Liver (tissue), 3 donors: ENCODE data around the gene FRZB.

Source experiments
- CTCF ChIP-seq: fragments of 150-350 bp; IDR thresholded peaks from 2 replicates; pipeline ENCODE4 v1.5.1; 2017; ENCODE audit warnings: improper control_type of control experiment, low read depth, low read length; ENCODE audit not compliant: missing input control
- EGR1 ChIP-seq, 2 donors: IDR thresholded peaks; 2 replicates each; pipeline ENCODE4 v1.6.1; 2016 to 2018; ENCODE audit warnings: antibody characterized with exemption in 2 of 2, low read depth in 2 of 2
- FOXA1 ChIP-seq: IDR thresholded peaks from 2 replicates; pipeline ENCODE4 v1.6.1; 2016; ENCODE audit warnings: antibody characterized with exemption
- GABPA ChIP-seq, 2 donors: IDR thresholded peaks in 1 of 2; conservative IDR thresholded peaks in 1 of 2; 2 replicates each; pipeline ENCODE4 v1.6.1; 2016; ENCODE audit warnings: antibody characterized with exemption in 2 of 2, mild to moderate bottlenecking in 1 of 2, moderate library complexity in 1 of 2
- HNF4A ChIP-seq, 2 donors: conservative IDR thresholded peaks; 2 replicates each; pipeline ENCODE4 v1.6.1; 2016; ENCODE audit warnings: antibody characterized with exemption in 2 of 2, mild to moderate bottlenecking in 2 of 2
- NR2F2 ChIP-seq: IDR thresholded peaks from 2 replicates; pipeline ENCODE4 v1.6.1; 2016; ENCODE audit warnings: antibody characterized with exemption
- RAD21 ChIP-seq, 2 donors: IDR thresholded peaks; 2 replicates each; pipeline ENCODE4 v1.6.1; 2016; ENCODE audit warnings: antibody characterized with exemption in 2 of 2, mild to moderate bottlenecking in 2 of 2
- RXRA ChIP-seq, 2 donors: IDR thresholded peaks; 2 replicates each; pipeline ENCODE4 v1.6.1; 2017 to 2018; ENCODE audit warnings: antibody characterized with exemption in 2 of 2, mild to moderate bottlenecking in 1 of 2
- SP1 ChIP-seq: IDR thresholded peaks from 2 replicates; pipeline ENCODE4 v1.6.1; 2018; ENCODE audit warnings: antibody characterized with exemption, mild to moderate bottlenecking
- TAF1 ChIP-seq: conservative IDR thresholded peaks from 2 replicates; pipeline ENCODE4 v1.6.1; 2016; ENCODE audit warnings: antibody characterized with exemption, mild to moderate bottlenecking
- YY1 ChIP-seq: IDR thresholded peaks from 2 replicates; pipeline ENCODE4 v1.6.1; 2016; ENCODE audit warnings: antibody characterized with exemption, mild to moderate bottlenecking
- ZBTB33 ChIP-seq: IDR thresholded peaks from 2 replicates; pipeline ENCODE4 v1.6.1; 2016; ENCODE audit warnings: antibody characterized with exemption
- TF ChIP-seq, protein P1 (sequence below): IDR thresholded peaks from 2 replicates; pipeline ENCODE4 v1.6.1; 2016; ENCODE audit warnings: antibody characterized with exemption, mild to moderate bottlenecking
- TF ChIP-seq, protein P2 (sequence below): IDR thresholded peaks from 2 replicates; pipeline ENCODE4 v1.6.1; 2016; ENCODE audit warnings: antibody characterized with exemption
- donor health status: healthy.
- donor health status: healthy.

- TF ChIP-seq RAD21 (IDR thresholded peaks at IDR 0.05) = no peak
- TF ChIP-seq TAF1 = no peak
- TF ChIP-seq, protein P1, sequence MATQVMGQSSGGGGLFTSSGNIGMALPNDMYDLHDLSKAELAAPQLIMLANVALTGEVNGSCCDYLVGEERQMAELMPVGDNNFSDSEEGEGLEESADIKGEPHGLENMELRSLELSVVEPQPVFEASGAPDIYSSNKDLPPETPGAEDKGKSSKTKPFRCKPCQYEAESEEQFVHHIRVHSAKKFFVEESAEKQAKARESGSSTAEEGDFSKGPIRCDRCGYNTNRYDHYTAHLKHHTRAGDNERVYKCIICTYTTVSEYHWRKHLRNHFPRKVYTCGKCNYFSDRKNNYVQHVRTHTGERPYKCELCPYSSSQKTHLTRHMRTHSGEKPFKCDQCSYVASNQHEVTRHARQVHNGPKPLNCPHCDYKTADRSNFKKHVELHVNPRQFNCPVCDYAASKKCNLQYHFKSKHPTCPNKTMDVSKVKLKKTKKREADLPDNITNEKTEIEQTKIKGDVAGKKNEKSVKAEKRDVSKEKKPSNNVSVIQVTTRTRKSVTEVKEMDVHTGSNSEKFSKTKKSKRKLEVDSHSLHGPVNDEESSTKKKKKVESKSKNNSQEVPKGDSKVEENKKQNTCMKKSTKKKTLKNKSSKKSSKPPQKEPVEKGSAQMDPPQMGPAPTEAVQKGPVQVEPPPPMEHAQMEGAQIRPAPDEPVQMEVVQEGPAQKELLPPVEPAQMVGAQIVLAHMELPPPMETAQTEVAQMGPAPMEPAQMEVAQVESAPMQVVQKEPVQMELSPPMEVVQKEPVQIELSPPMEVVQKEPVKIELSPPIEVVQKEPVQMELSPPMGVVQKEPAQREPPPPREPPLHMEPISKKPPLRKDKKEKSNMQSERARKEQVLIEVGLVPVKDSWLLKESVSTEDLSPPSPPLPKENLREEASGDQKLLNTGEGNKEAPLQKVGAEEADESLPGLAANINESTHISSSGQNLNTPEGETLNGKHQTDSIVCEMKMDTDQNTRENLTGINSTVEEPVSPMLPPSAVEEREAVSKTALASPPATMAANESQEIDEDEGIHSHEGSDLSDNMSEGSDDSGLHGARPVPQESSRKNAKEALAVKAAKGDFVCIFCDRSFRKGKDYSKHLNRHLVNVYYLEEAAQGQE = no peak
- no peak for TF ChIP-seq CTCF
- no peak for TF ChIP-seq SP1
- TF ChIP-seq NR2F2 = no peak
- no peak for TF ChIP-seq YY1
- no peak for TF ChIP-seq EGR1 (IDR thresholded peaks at IDR 0.05; ENCODE audit: low read depth in 2 of 2)
- no peak for TF ChIP-seq GABPA (IDR thresholded peaks at IDR 0.05 in 1 of 2, conservative IDR thresholded peaks at IDR 0.05 in 1 of 2)
- TF ChIP-seq ZBTB33 = no peak
- TF ChIP-seq FOXA1 = no peak
- TF ChIP-seq, protein P2, sequence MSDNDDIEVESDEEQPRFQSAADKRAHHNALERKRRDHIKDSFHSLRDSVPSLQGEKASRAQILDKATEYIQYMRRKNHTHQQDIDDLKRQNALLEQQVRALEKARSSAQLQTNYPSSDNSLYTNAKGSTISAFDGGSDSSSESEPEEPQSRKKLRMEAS = no peak
- TF ChIP-seq RXRA (IDR thresholded peaks at IDR 0.05) = no peak
- TF ChIP-seq HNF4A (conservative IDR thresholded peaks at IDR 0.05) = no peak
These were observed 47.5 kb downstream of the FRZB start for GRCh38 chr2:182818925-182819324.
